Esophagus muscularis mucosa (tissue), 4 donors: ENCODE data around the gene ARL15. TPM values are rescaled to one million over a fixed set of nuclear protein-coding genes. Genes with fewer than 3 reads are reported as not detected.

ENCODE experiments used
- DNase-seq: peaks from one replicate; pipeline ENCODE4 v3.0.0-alpha.2; 2017; ENCODE audit errors: extremely low spot score
- H3K27ac ChIP-seq, 4 donors: fragments of 200-600 bp; sonication (generic); replicated peaks in 1 of 4; 1 replicate in 3 of 4; 2 replicates in 1 of 4; pipeline ENCODE4 v1.5.1; 2016 to 2019; ENCODE audit warnings: mild to moderate bottlenecking in 1 of 4
- H3K27me3 ChIP-seq, 4 donors: fragments of 200-600 bp; sonication (generic); one replicate each; pipeline versions ENCODE4 v1.5.1 to v1.6.0; 2016 to 2019
- H3K36me3 ChIP-seq, 4 donors: fragments of 200-600 bp; sonication (generic); one replicate each; pipeline ENCODE4 v1.5.1; 2016 to 2019
- H3K4me1 ChIP-seq, 4 donors: fragments of 200-600 bp; sonication (generic); one replicate each; pipeline ENCODE4 v1.5.1; 2016 to 2019
- H3K4me3 ChIP-seq, 4 donors: fragments of 200-600 bp; sonication (generic); 1 replicate in 2 of 4; 2 replicates in 2 of 4; pipeline ENCODE4 v1.5.1; 2016 to 2019; ENCODE audit warnings: mild to moderate bottlenecking in 4 of 4, moderate library complexity in 1 of 4
- H3K9me3 ChIP-seq, 4 donors: fragments of 200-600 bp; sonication (generic); 1 replicate in 3 of 4; 2 replicates in 1 of 4; pipeline ENCODE4 v1.5.1; 2016 to 2019
- EP300 ChIP-seq: sonication (generic); formaldehyde crosslinking; IDR thresholded peaks from one replicate; pipeline ENCODE4 v1.6.1; 2017; ENCODE audit warnings: antibody characterized with exemption
- POLR2A ChIP-seq: fragments of 450-650 bp; IDR thresholded peaks from one replicate; pipeline ENCODE4 v1.6.1; 2017; ENCODE audit warnings: antibody characterized with exemption, moderate library complexity, mild to moderate bottlenecking, low read depth
- POLR2AphosphoS5 ChIP-seq, 2 donors: sonication (generic); formaldehyde crosslinking; IDR thresholded peaks; one replicate each; pipeline ENCODE4 v1.6.1; 2017; ENCODE audit warnings: antibody characterized with exemption in 2 of 2
- WGBS: methylation state at CpG from one replicate; pipeline ENCODE4 v1.1.5; 2018; 5-methylcytosine and 5-hydroxymethylcytosine counted together
- intact Hi-C: fragments of 100-400 bp; cut with DNase I; formaldehyde crosslinking; loops from one replicate; pipeline ENCODE4 v1.15.1; 2023
- total RNA-seq, 4 donors: library from RNA; depleted of rRNA; stranded (reverse); fragments of >200 nt; gene quantifications; one replicate each; pipeline versions ENCODE4 v1.1.0 to v1.2.1, GENCODE V29; 2016
- TF ChIP-seq, protein P1 (sequence below), 3 experiments: fragments of 200-600 bp in 2 of 3; fragments of 450-650 bp in 1 of 3; sonication (generic) in 2 of 3; IDR thresholded peaks; one replicate each; pipeline ENCODE4 v1.5.1; 2017 to 2019; ENCODE audit warnings: antibody characterized with exemption in 3 of 3, mild to moderate bottlenecking in 2 of 3, moderate library complexity in 1 of 3

ARL15 gene
- total RNA-seq, 4 donors from 2014 or later, result 11.6 to 21.6 (median 16.5) TPM

DNA sequence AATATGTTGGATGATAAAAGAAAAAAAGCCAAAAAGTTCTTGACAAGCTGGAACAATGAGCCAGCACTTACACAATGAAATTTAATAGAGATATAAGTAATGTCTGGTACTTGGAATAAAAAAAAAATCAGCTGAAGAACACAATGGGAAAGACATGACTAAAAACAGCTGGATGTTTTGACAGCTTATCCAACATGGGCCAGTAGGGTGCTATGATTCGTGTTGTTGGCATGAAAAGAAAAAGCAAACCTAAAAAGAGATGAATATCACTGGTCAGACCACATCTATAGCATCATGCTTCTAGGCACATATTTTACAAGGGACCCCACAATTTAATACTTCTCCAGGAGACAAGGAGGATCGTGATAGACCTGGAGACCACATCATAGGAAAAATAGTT, 175.3 kb downstream of the ARL15 start:
- no peaks in the 10 kb centered on the region for H3K27me3 ChIP-seq
- no peak for DNase-seq
- WGBS, result 48% methylated on average over 2 of the region's 2 CpGs
- intact Hi-C loops, result no loop called here
- TF ChIP-seq, protein P1, sequence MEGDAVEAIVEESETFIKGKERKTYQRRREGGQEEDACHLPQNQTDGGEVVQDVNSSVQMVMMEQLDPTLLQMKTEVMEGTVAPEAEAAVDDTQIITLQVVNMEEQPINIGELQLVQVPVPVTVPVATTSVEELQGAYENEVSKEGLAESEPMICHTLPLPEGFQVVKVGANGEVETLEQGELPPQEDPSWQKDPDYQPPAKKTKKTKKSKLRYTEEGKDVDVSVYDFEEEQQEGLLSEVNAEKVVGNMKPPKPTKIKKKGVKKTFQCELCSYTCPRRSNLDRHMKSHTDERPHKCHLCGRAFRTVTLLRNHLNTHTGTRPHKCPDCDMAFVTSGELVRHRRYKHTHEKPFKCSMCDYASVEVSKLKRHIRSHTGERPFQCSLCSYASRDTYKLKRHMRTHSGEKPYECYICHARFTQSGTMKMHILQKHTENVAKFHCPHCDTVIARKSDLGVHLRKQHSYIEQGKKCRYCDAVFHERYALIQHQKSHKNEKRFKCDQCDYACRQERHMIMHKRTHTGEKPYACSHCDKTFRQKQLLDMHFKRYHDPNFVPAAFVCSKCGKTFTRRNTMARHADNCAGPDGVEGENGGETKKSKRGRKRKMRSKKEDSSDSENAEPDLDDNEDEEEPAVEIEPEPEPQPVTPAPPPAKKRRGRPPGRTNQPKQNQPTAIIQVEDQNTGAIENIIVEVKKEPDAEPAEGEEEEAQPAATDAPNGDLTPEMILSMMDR (IDR thresholded peaks at IDR 0.05), result no peak
- TF ChIP-seq POLR2AphosphoS5 (IDR thresholded peaks at IDR 0.05) (no peak), POLR2A (no peak), EP300 (no peak)
- no peaks in the 10 kb centered on the region for H3K9me3 ChIP-seq
- H3K36me3 ChIP-seq, result no peaks in the 10 kb centered on the region
- peaks cover 0 to 25% (median 16%) of the 10 kb centered on the region in 4 donors for H3K4me1 ChIP-seq
- no peak overlapping the region for H3K4me3 ChIP-seq
- H3K27ac ChIP-seq, result no peak overlapping the region

DNA sequence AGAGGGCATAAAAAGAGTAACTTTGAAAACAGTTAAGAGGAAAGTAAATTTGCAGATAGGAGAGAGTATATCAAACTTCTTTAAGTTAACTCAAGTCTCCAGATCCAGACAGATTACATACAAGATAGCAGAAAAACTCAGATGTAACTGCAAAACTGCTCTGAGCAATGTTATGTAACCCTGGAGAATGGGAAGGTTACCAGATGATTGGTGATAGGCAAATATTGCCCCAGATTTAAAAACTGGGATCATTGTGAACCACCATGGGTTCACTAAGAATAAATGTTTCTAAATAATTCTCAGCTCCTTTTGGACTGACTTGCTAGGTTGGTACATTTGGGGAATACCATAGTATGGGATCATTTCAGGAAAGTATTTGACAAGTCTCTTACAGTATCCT, 176.5 kb downstream of the ARL15 start:
- TF ChIP-seq POLR2A (no peak), POLR2AphosphoS5 (IDR thresholded peaks at IDR 0.05) (no peak), EP300 (no peak)
- TF ChIP-seq, protein P1 (IDR thresholded peaks at IDR 0.05), result no peak
- intact Hi-C loops, result no loop called here
- Histone ChIP-seq H3K4me1 (peaks cover 0 to 25% (median 16%) of the 10 kb centered on the region in 4 donors), H3K4me3 (no peak overlapping the region), H3K27ac (no peak overlapping the region), H3K36me3 (no peaks in the 10 kb centered on the region), H3K9me3 (no peaks in the 10 kb centered on the region), H3K27me3 (no peaks in the 10 kb centered on the region)
- DNase-seq, result no peak

DNA sequence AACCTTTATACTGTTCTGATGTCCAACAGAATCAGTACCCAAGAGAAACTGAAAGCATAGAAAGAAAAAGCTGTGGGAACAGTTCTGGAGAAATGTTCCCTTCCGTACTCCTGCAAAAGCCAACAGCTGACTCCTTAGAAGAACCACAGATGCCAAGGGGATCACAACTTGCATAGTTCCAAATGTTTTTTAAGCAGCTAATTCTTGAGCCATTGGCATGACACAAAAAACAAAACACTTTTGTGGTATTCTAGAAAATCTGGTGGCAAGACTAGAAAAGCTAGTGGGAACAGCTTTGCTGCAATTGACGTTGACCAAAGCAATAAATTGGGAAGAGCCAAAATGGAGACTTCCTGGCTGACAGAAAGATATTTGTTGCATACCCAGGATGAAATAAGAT, 189.9 kb downstream of the ARL15 start:
- Histone ChIP-seq H3K9me3 (no peaks in the 10 kb centered on the region), H3K27me3 (no peaks in the 10 kb centered on the region), H3K4me3 (no peak overlapping the region), H3K36me3 (no peaks in the 10 kb centered on the region), H3K27ac (no peak overlapping the region), H3K4me1 (peaks cover 0 to 6% (median 2%) of the 10 kb centered on the region in 4 donors)
- intact Hi-C loops, result no loop called here
- DNase-seq, result no peak
- WGBS, result 94% methylated on average over 2 of the region's 2 CpGs
- no peak for TF ChIP-seq POLR2AphosphoS5 (IDR thresholded peaks at IDR 0.05)
- TF ChIP-seq EP300, result no peak

DNA sequence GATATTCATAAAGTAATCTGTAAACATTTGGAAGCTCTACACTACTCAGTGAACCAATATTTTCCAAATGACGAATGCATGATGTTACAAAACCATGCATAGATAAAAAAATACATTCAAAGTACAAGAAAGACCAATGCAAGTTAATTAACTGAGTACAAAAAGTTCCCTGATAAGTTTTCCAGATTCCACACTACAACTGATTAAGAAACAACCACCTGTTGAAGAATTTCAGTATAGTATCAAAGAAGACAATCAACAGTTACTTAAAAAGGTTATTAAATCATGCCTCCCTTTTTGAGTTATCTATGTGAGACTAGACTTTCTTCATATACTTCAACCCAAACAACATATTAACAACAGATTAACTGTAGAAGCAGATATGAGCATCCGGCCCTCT, 192.4 kb downstream of the ARL15 start:
- H3K9me3 ChIP-seq, result no peaks in the 10 kb centered on the region
- H3K27me3 ChIP-seq, result no peaks in the 10 kb centered on the region
- H3K27ac ChIP-seq, result no peak overlapping the region
- TF ChIP-seq POLR2AphosphoS5 (IDR thresholded peaks at IDR 0.05) (no peak), POLR2A (no peak), EP300 (no peak)
- TF ChIP-seq, protein P1 (IDR thresholded peaks at IDR 0.05), result no peak
- H3K4me3 ChIP-seq, result no peak overlapping the region
- intact Hi-C loops, result no loop called here
- DNase-seq, result no peak
- H3K36me3 ChIP-seq, result no peaks in the 10 kb centered on the region
- no peaks in the 10 kb centered on the region for H3K4me1 ChIP-seq
- 90% methylated on average over 2 of the region's 2 CpGs for WGBS

DNA sequence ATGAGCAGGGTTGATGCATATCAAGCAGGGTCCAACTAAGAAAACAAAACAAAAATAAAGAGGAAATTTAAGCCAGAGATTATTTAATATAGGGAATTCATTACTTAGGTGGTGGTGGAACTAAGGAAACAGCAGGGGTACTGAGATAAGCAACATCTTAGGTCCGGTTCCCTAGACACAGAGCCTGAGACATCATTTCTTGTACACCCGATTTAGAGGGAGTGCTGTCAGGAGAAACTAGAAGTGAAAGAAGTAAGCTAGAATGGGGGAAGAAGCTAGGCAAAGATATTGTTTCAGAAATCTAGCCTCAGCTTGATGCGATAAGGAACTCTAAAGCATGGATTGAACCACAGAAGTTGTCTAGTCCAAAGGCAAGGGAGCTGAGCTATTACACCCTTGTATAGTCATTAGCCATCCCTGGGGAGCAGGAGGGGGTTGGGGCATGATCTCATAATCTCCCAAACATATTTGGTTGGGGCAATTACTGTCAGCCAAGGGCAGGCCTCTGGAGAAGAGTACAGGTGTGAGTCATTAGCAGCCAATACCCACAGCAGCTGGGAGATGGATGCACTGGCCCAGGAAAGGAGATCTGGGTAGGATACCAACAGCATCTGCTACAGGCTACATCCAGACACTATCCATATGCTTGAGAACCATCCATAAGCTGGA, 194.5 kb downstream of the ARL15 start:
- TF ChIP-seq, protein P1 (IDR thresholded peaks at IDR 0.05), result no peak
- TF ChIP-seq EP300 (no peak), POLR2A (no peak), POLR2AphosphoS5 (IDR thresholded peaks at IDR 0.05) (no peak)
- H3K27me3 ChIP-seq, result no peaks in the 10 kb centered on the region
- intact Hi-C loops, result no loop called here
- H3K4me1 ChIP-seq, result no peaks in the 10 kb centered on the region
- H3K27ac ChIP-seq, result no peak overlapping the region
- H3K36me3 ChIP-seq, result no peaks in the 10 kb centered on the region
- 83% methylated on average over 3 of the region's 3 CpGs for WGBS
- no peaks in the 10 kb centered on the region for H3K9me3 ChIP-seq
- H3K4me3 ChIP-seq, result no peak overlapping the region
- no peak for DNase-seq
